Right lobe of liver (tissue), 4 donors: ENCODE data around the gene LHPP.

Source experiments
- POLR2A ChIP-seq: fragments of 450-650 bp; IDR thresholded peaks from one replicate; pipeline ENCODE4 v1.6.1; 2017; ENCODE audit warnings: antibody characterized with exemption, mild to moderate bottlenecking
- TF ChIP-seq, protein P1 (sequence below), 4 donors: fragments of 200-600 bp in 3 of 4; fragments of 450-650 bp in 1 of 4; IDR thresholded peaks; one replicate each; pipeline versions ENCODE4 v1.5.1 to v1.8.0; 2016 to 2022; ENCODE audit warnings: antibody characterized with exemption in 4 of 4, mild to moderate bottlenecking in 2 of 4
- donor health status: DM: no; HTN: no; CAD: no.
- donor health status: DM: no; HTN: no; CAD: no.
- donor health status: DM: no; HTN: yes; CAD: no.

DNA sequence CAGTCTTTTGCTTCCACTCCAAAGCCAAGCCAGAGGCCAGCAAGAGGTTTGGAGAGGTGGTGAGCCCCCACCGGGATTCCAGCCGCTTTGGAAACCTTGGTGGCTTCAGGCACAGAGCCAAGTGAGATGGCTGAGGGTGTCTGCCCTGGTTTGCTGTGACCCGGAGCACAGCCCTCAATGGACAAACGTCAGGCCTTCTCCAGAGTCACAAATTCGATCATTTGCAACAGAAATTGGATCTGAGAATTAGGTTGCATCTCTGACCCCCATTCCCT lies 10.9 kb upstream of the LHPP start:
- no peak for TF ChIP-seq POLR2A
- TF ChIP-seq, protein P1, sequence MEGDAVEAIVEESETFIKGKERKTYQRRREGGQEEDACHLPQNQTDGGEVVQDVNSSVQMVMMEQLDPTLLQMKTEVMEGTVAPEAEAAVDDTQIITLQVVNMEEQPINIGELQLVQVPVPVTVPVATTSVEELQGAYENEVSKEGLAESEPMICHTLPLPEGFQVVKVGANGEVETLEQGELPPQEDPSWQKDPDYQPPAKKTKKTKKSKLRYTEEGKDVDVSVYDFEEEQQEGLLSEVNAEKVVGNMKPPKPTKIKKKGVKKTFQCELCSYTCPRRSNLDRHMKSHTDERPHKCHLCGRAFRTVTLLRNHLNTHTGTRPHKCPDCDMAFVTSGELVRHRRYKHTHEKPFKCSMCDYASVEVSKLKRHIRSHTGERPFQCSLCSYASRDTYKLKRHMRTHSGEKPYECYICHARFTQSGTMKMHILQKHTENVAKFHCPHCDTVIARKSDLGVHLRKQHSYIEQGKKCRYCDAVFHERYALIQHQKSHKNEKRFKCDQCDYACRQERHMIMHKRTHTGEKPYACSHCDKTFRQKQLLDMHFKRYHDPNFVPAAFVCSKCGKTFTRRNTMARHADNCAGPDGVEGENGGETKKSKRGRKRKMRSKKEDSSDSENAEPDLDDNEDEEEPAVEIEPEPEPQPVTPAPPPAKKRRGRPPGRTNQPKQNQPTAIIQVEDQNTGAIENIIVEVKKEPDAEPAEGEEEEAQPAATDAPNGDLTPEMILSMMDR (IDR thresholded peaks at IDR 0.05) = no peak
